Measurements from ENCODE around the gene ITGB4.

GRCh38 chr17:75693500-75694481 lies 27.5 kb upstream of the ITGB4 start:
- TF ChIP-seq HDGF (IDR thresholded peaks at IDR 0.05) = no peak
- TF ChIP-seq CTCF (IDR thresholded peaks at IDR 0.05 in 2 of 3, conservative IDR thresholded peaks at IDR 0.05 in 1 of 3; ENCODE audit: control insufficient read depth in 2 of 3, extremely low read depth in 1 of 3, insufficient read depth in 1 of 3, low read depth in 3 of 3, low read length in 3 of 3) = no peak
- TF ChIP-seq TBL1XR1 (IDR thresholded peaks at IDR 0.05; ENCODE audit: low read depth, low read length) = no peak
- TF ChIP-seq EZH2 (IDR thresholded peaks at IDR 0.05; ENCODE audit: borderline replicate concordance, control insufficient read depth, low read depth, low read length) = no peak
- TF ChIP-seq USF2 (IDR thresholded peaks at IDR 0.05; ENCODE audit: borderline replicate concordance, low read depth, low read length) = no peak
- no peak for TF ChIP-seq HDAC6 (IDR thresholded peaks at IDR 0.05; ENCODE audit: unreplicated experiment)
- TF ChIP-seq POLR2A (IDR thresholded peaks at IDR 0.05; ENCODE audit: low read depth, low read length) = no peak; the same call in 1 of the 2 replicates
- no peak for TF ChIP-seq MEF2A (IDR thresholded peaks at IDR 0.05; ENCODE audit: insufficient read depth, low read depth, low read length)
- TF ChIP-seq RCOR1 (conservative IDR thresholded peaks at IDR 0.05; ENCODE audit: low read depth, low read length) = no peak
- no peak for TF ChIP-seq SIN3A (IDR thresholded peaks at IDR 0.05; ENCODE audit: low read depth, low read length)
- TF ChIP-seq BCLAF1 (IDR thresholded peaks at IDR 0.05) = no peak
- no peak for TF ChIP-seq TCF7 (IDR thresholded peaks at IDR 0.05; ENCODE audit: borderline replicate concordance)
